ENCODE results near the gene STX4.

STX4 gene

DNA sequence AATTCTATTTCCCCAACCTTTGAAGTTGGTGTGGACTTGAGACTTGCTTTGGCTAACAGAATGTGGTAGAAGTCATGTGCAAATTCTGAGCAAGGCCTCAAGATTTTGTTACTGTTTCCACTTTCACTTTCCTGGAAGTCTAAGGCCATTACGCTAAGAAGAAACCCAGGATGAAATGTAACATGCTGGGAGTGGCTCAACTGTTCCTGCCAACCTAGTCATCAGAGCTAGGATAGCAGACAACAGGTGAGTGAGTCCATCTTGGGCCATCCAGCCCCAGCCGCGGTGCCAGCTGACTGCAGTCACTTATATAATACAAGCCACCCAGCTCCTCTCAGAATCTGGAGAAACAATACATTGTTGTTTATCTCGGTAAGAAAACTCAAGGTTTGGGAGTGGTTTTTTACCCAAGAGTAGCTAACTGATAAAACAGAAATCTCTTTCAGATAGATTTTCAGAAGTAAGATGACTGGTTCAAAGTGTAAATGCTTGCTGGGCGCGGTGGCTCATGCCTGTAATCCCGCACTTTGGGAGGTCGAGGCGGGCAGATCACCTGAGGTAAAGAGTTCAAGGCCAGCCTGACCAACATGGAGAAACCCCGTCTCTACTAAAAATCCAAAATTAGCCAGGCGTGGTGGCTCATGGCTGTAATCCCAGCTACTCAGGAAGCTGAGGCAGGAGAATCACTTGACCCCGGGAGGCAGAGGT, 10.7 kb upstream of the STX4 start:
- no peak overlapping the region for H3K4me3 ChIP-seq (ENCODE audit: insufficient read depth, low read depth, low read length, poor library complexity, severe bottlenecking)
- H3K27ac ChIP-seq (ENCODE audit: insufficient read depth, low read length, poor library complexity, severe bottlenecking), result no peak overlapping the region
- DNase-seq, result no peak
- H3K27me3 ChIP-seq (replicated peaks; ENCODE audit: control insufficient read depth, insufficient read depth, low read length, poor library complexity, severe bottlenecking), result no peaks in the 10 kb centered on the region
- no peaks in the 10 kb centered on the region for H3K4me1 ChIP-seq (ENCODE audit: control insufficient read depth, insufficient read depth, low read length, poor library complexity, severe bottlenecking)
- no peaks in the 10 kb centered on the region for H3K36me3 ChIP-seq (ENCODE audit: control insufficient read depth, insufficient read depth, low read length)
- H3K9me3 ChIP-seq (ENCODE audit: control insufficient read depth, low read length), result no peaks in the 10 kb centered on the region

DNA sequence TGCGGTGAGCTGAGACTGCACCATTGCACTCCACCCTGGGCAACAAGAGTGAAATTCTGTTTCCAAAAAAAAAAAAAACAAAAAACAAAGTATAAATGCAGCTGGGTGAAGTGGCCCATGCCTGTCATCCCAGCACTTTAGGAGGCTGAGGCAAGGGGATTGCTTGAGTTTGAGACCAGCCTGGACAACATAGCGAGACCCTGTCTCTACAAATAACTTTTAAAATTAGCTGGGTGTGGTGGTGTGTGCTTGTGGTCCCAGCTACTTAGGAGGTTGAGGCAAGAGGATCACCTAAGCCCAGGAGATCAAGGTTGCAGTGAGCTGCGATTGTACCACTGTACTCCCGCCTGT, 10.1 kb upstream of the STX4 start:
- no peak for DNase-seq
- H3K27ac ChIP-seq (ENCODE audit: insufficient read depth, low read length, poor library complexity, severe bottlenecking), result no peak overlapping the region

DNA sequence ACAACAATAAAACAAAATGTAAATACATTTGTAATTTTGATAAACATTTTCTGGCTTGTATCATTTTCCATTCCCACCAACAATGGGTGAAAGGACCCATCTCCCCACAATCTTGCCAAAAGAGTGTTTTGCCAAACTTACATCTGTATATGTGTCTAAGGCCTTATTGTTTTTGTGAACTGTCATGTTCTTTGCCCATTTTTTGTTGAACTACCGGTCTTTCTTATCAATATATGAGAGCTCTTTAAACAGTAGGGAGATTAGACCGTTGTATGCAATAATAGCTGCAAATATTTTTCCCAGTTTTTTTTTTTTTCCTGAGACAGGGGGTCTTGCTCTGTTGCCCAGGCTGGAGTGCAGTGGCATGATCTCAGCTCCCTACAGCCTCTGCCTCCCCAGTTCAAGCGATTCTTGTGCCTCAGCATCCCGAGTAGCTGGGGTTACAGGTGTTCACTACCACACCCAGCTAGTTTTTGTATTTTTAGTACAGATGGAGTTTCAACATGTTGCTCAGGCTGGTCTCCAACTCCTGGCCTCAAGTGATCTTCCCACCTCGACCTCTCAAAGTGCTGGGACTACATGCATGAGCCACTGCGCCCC, 9.6 kb upstream of the STX4 start:
- H3K4me3 ChIP-seq (ENCODE audit: insufficient read depth, low read depth, low read length, poor library complexity, severe bottlenecking), result no peak overlapping the region
- H3K27ac ChIP-seq (ENCODE audit: insufficient read depth, low read length, poor library complexity, severe bottlenecking), result no peak overlapping the region
- H3K36me3 ChIP-seq (ENCODE audit: control insufficient read depth, insufficient read depth, low read length), result no peaks in the 10 kb centered on the region
- no peaks in the 10 kb centered on the region for H3K27me3 ChIP-seq (replicated peaks; ENCODE audit: control insufficient read depth, insufficient read depth, low read length, poor library complexity, severe bottlenecking)
- no peak for DNase-seq
- H3K9me3 ChIP-seq (ENCODE audit: control insufficient read depth, low read length), result no peaks in the 10 kb centered on the region
- H3K4me1 ChIP-seq (ENCODE audit: control insufficient read depth, insufficient read depth, low read length, poor library complexity, severe bottlenecking), result no peaks in the 10 kb centered on the region

More for the DNA sequence above, 10.1 kb upstream of the STX4 start:
- Histone ChIP-seq H3K27me3 (replicated peaks; ENCODE audit: control insufficient read depth, insufficient read depth, low read length, poor library complexity, severe bottlenecking) (no peaks in the 10 kb centered on the region), H3K4me1 (ENCODE audit: control insufficient read depth, insufficient read depth, low read length, poor library complexity, severe bottlenecking) (no peaks in the 10 kb centered on the region), H3K36me3 (ENCODE audit: control insufficient read depth, insufficient read depth, low read length) (no peaks in the 10 kb centered on the region), H3K4me3 (ENCODE audit: insufficient read depth, low read depth, low read length, poor library complexity, severe bottlenecking) (no peak overlapping the region), H3K9me3 (ENCODE audit: control insufficient read depth, low read length) (no peaks in the 10 kb centered on the region)

DNA sequence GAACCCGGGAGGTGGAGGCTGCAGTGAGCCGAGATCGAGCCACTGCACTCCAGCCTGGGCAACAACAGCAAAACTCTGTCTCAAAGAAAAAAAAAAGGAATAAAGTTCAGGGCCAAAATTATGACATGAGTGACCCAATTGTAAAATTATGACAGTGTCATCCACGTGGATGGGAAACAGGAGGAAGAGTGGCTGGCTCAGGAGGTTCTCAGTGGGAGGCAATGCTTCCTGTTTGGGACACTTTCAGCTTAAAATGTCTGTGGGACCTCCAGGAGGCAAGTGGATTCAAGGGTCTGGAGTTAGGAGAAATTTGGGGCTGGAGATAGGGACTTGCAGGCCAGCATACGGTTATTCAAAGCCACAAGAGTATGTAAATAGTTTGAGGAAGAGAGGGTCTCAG, 8.0 kb upstream of the STX4 start:
- Histone ChIP-seq H3K27ac (ENCODE audit: insufficient read depth, low read length, poor library complexity, severe bottlenecking) (no peak overlapping the region), H3K36me3 (ENCODE audit: control insufficient read depth, insufficient read depth, low read length) (no peaks in the 10 kb centered on the region), H3K4me3 (ENCODE audit: insufficient read depth, low read depth, low read length, poor library complexity, severe bottlenecking) (no peak overlapping the region), H3K27me3 (replicated peaks; ENCODE audit: control insufficient read depth, insufficient read depth, low read length, poor library complexity, severe bottlenecking) (no peaks in the 10 kb centered on the region), H3K4me1 (ENCODE audit: control insufficient read depth, insufficient read depth, low read length, poor library complexity, severe bottlenecking) (no peaks in the 10 kb centered on the region), H3K9me3 (ENCODE audit: control insufficient read depth, low read length) (no peaks in the 10 kb centered on the region)
- DNase-seq, result no peak

DNA sequence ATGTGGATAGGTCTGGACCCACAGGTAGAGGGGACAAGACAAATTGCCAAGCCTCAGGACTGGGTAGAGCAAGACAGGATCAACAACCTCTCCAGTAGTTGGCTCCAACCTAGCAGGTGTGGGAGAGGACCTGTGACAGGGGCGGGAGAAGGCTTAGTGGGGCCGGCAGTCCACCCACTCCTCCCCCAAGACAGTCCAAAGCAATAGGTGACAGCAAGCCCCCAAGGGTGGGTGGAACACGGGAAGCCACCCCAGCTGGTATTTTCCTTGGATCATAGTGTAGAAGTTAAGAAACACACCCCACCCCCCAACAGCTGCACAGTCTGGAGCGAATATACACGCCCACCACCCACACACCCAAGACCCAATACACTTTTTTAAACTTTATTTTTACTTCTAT, 4.1 kb upstream of the STX4 start:
- no peak for DNase-seq
- Histone ChIP-seq H3K9me3 (ENCODE audit: control insufficient read depth, low read length) (no peaks in the 10 kb centered on the region), H3K36me3 (ENCODE audit: control insufficient read depth, insufficient read depth, low read length) (no peaks in the 10 kb centered on the region), H3K4me3 (ENCODE audit: insufficient read depth, low read depth, low read length, poor library complexity, severe bottlenecking) (no peak overlapping the region), H3K27me3 (replicated peaks; ENCODE audit: control insufficient read depth, insufficient read depth, low read length, poor library complexity, severe bottlenecking) (no peaks in the 10 kb centered on the region), H3K4me1 (ENCODE audit: control insufficient read depth, insufficient read depth, low read length, poor library complexity, severe bottlenecking) (peaks cover 2% of the 10 kb centered on the region), H3K27ac (ENCODE audit: insufficient read depth, low read length, poor library complexity, severe bottlenecking) (no peak overlapping the region)

DNA sequence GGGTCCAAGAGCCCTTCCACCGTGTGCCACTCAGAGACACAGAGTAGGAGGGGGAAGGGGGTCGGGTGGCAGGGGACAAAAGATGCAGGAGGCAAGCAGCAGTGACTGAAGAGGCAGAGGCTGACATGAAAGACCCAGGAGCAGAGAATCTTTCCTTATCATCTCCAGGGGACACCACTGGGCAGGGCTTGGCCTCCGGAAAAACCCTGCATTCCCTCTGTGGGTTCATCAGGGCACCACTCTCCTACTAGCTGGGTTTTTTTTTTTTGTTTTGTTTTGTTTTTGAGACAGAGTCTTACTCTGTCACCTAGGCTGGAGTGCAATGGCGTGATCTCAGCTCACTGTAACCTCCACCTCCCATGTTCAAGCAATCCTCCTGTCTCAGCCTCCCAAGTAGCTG, 2.1 kb upstream of the STX4 start:
- no peak overlapping the region for H3K27ac ChIP-seq (ENCODE audit: insufficient read depth, low read length, poor library complexity, severe bottlenecking)
- no peaks in the 10 kb centered on the region for H3K27me3 ChIP-seq (replicated peaks; ENCODE audit: control insufficient read depth, insufficient read depth, low read length, poor library complexity, severe bottlenecking)
- H3K4me1 ChIP-seq (ENCODE audit: control insufficient read depth, insufficient read depth, low read length, poor library complexity, severe bottlenecking), result peaks cover 6% of the 10 kb centered on the region
- DNase-seq, result no peak
- H3K36me3 ChIP-seq (ENCODE audit: control insufficient read depth, insufficient read depth, low read length), result peaks cover 9% of the 10 kb centered on the region
- H3K4me3 ChIP-seq (ENCODE audit: insufficient read depth, low read depth, low read length, poor library complexity, severe bottlenecking), result no peak overlapping the region
- no peaks in the 10 kb centered on the region for H3K9me3 ChIP-seq (ENCODE audit: control insufficient read depth, low read length)

DNA sequence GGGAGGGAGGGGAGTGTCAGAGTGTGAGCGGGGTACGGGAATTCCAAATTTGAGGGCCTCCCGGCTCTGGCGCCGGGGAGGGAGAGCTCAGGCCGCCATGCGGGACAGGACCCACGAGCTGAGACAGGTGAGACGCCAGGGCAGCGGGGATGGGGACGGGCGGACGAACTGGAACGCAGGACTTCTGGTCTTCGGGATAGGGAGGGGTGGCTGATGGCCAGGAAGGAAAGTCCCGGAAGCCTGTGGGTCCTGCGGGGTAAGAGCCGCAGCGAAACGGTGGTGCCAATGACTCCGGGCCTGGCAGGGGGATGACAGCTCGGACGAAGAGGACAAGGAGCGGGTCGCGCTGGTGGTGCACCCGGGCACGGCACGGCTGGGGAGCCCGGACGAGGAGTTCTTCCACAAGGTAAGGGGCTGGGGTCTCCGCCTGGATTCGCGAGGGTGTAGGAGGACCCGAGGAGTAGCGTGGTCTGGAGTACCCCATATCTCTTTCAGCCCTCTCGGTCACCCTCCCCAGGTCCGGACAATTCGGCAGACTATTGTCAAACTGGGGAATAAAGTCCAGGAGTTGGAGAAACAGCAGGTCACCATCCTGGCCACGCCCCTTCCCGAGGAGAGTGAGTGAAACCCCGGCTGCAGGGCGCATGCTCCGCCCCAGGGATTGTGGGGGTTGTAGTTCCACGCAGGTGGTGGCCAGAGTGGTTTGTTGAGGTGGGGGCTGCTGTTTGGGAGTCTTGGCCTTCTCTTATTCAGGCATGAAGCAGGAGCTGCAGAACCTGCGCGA, 543 bp downstream of the STX4 start:
- H3K36me3 ChIP-seq (ENCODE audit: control insufficient read depth, insufficient read depth, low read length), result peaks cover 22% of the 10 kb centered on the region
- H3K4me3 ChIP-seq (ENCODE audit: insufficient read depth, low read depth, low read length, poor library complexity, severe bottlenecking), result peak overlapping the region; percentile 93
- H3K27ac ChIP-seq (ENCODE audit: insufficient read depth, low read length, poor library complexity, severe bottlenecking), result peak overlapping the region; percentile 88
- no peaks in the 10 kb centered on the region for H3K27me3 ChIP-seq (replicated peaks; ENCODE audit: control insufficient read depth, insufficient read depth, low read length, poor library complexity, severe bottlenecking)
- H3K9me3 ChIP-seq (ENCODE audit: control insufficient read depth, low read length), result no peaks in the 10 kb centered on the region
- H3K4me1 ChIP-seq (ENCODE audit: control insufficient read depth, insufficient read depth, low read length, poor library complexity, severe bottlenecking), result peaks cover 6% of the 10 kb centered on the region
- peak; percentile 70 to 82 (median 71) for DNase-seq

DNA sequence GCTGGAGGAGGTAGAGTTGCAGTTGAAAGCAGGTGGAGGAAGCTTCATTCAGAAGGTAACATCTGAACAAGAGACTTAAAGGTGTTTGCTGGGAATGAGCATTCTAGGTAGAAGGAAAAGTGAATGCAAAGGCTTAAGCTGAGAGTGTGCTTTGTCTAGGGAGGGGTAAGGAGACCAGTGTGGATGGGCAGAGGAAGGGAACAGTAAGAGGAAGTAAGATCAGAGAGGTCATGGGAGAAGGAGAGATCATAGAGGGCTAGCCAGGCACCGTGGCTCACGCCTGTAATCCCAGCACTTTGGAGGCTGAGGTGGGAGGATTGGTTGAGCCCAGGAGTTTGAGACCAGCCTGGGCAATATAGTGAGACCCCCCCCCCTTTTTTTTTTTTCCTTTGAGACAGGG, 3.3 kb downstream of the STX4 start:
- H3K4me1 ChIP-seq (ENCODE audit: control insufficient read depth, insufficient read depth, low read length, poor library complexity, severe bottlenecking), result peaks cover 6% of the 10 kb centered on the region
- no peaks in the 10 kb centered on the region for H3K9me3 ChIP-seq (ENCODE audit: control insufficient read depth, low read length)
- H3K4me3 ChIP-seq (ENCODE audit: insufficient read depth, low read depth, low read length, poor library complexity, severe bottlenecking), result no peak overlapping the region
- peaks cover 42% of the 10 kb centered on the region for H3K36me3 ChIP-seq (ENCODE audit: control insufficient read depth, insufficient read depth, low read length)
- H3K27me3 ChIP-seq (replicated peaks; ENCODE audit: control insufficient read depth, insufficient read depth, low read length, poor library complexity, severe bottlenecking), result no peaks in the 10 kb centered on the region
- no peak overlapping the region for H3K27ac ChIP-seq (ENCODE audit: insufficient read depth, low read length, poor library complexity, severe bottlenecking)
- no peak for DNase-seq

DNA sequence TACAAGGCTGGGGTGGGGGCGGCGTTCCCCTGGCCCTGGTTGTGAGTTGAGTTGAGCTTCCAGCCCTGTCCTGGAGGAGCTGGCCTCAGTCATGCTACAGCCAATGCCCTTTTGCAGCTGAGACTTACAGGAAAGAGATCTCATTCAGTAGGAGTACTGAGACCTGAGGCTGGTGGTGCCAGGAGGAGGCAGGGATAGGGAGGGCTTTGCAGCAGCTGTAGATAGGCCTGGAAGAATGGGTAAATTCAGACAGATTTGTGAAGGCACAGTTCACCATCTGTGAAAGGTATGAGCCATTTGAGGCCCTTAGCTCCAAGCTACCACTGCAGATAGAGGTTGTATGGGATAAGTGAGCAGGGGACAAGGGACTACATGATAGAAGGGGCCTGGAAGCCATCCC, 5.6 kb downstream of the STX4 start:
- peaks cover 47% of the 10 kb centered on the region for H3K36me3 ChIP-seq (ENCODE audit: control insufficient read depth, insufficient read depth, low read length)
- no peaks in the 10 kb centered on the region for H3K9me3 ChIP-seq (ENCODE audit: control insufficient read depth, low read length)
- H3K4me3 ChIP-seq (ENCODE audit: insufficient read depth, low read depth, low read length, poor library complexity, severe bottlenecking), result no peak overlapping the region
- DNase-seq, result no peak
- H3K27me3 ChIP-seq (replicated peaks; ENCODE audit: control insufficient read depth, insufficient read depth, low read length, poor library complexity, severe bottlenecking), result no peaks in the 10 kb centered on the region
- H3K27ac ChIP-seq (ENCODE audit: insufficient read depth, low read length, poor library complexity, severe bottlenecking), result no peak overlapping the region
- H3K4me1 ChIP-seq (ENCODE audit: control insufficient read depth, insufficient read depth, low read length, poor library complexity, severe bottlenecking), result peaks cover 6% of the 10 kb centered on the region

DNA sequence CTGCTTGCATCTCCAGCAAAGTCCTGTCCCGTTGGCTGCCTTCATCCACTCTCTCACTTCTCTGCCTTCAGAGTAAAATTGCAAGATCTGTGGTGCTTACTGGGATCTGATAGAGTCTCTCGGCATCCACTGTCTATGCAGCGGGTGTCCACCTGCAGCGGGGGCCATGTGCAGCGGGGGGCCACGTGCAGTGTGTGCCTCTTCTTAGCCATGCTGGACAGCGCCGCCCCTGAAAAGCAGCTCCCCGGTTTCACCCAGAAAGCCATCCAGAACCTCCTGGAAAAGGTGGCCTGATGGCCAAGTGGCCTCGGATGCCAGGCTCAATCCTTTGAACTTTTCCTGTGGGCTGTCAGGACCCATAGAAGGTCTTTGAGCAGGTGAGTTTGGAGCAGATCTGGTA, 9.5 kb downstream of the STX4 start:
- Histone ChIP-seq H3K36me3 (ENCODE audit: control insufficient read depth, insufficient read depth, low read length) (peaks cover 36% of the 10 kb centered on the region), H3K9me3 (ENCODE audit: control insufficient read depth, low read length) (no peaks in the 10 kb centered on the region), H3K27ac (ENCODE audit: insufficient read depth, low read length, poor library complexity, severe bottlenecking) (no peak overlapping the region), H3K4me1 (ENCODE audit: control insufficient read depth, insufficient read depth, low read length, poor library complexity, severe bottlenecking) (no peaks in the 10 kb centered on the region), H3K27me3 (replicated peaks; ENCODE audit: control insufficient read depth, insufficient read depth, low read length, poor library complexity, severe bottlenecking) (no peaks in the 10 kb centered on the region), H3K4me3 (ENCODE audit: insufficient read depth, low read depth, low read length, poor library complexity, severe bottlenecking) (no peak overlapping the region)
- no peak for DNase-seq

Measured in effector memory CD4-positive, alpha-beta T cell (primary cell).